GM23338 (cell line): Measurements from ENCODE around the gene SUCLG1. TPM values are rescaled to one million over a fixed set of nuclear protein-coding genes. Genes with fewer than 3 reads are reported as not detected.

Experiments used
- ATAC-seq: fragments of 200-7000 bp; cut with Tn5 transposase; 3 replicates; pipeline ENCODE4 v1.9.1; 2020
- DNase-seq: peaks from one replicate; pipeline ENCODE4 v3.0.0-alpha.2; 2015; ENCODE audit warnings: low spot score
- H2AFZ ChIP-seq: fragments of 200-600 bp; sonication (generic); 2 replicates; pipeline ENCODE4 v1.8.0; 2016; ENCODE audit warnings: antibody characterized with exemption, mild to moderate bottlenecking, moderate library complexity
- H3F3A ChIP-seq: fragments of 200-600 bp; sonication (generic); replicated peaks from 2 replicates; pipeline ENCODE4 v1.8.0; 2017; ENCODE audit warnings: antibody characterized with exemption, mixed run types, low read depth
- H3K27ac ChIP-seq: fragments of 200-600 bp; sonication (generic); 2 replicates; pipeline ENCODE4 v1.6.1; 2016; ENCODE audit warnings: low read depth
- H3K27me3 ChIP-seq: fragments of 200-600 bp; sonication (generic); 2 replicates; pipeline ENCODE4 v1.8.0; 2016; ENCODE audit warnings: mild to moderate bottlenecking, mixed run types, moderate library complexity; ENCODE audit not compliant: insufficient read depth
- H3K36me3 ChIP-seq: fragments of 200-600 bp; sonication (generic); 2 replicates; pipeline ENCODE4 v1.8.0; 2016; ENCODE audit warnings: mild to moderate bottlenecking; ENCODE audit not compliant: insufficient read depth
- H3K4me1 ChIP-seq: fragments of 200-600 bp; sonication (generic); 2 replicates; pipeline ENCODE4 v1.8.0; 2016; ENCODE audit warnings: mild to moderate bottlenecking, moderate library complexity; ENCODE audit not compliant: insufficient read depth
- H3K4me2 ChIP-seq: fragments of 200-600 bp; sonication (generic); 2 replicates; pipeline ENCODE4 v1.7.1; 2017; ENCODE audit warnings: mixed run types
- H3K4me3 ChIP-seq: fragments of 200-600 bp; sonication (generic); 2 replicates; pipeline ENCODE4 v1.6.1; 2016; ENCODE audit warnings: mixed run types
- H3K79me2 ChIP-seq: fragments of 200-600 bp; sonication (generic); replicated peaks from 2 replicates; pipeline ENCODE4 v1.8.0; 2017; ENCODE audit warnings: mild to moderate bottlenecking; ENCODE audit not compliant: insufficient read depth
- H3K9me2 ChIP-seq: fragments of 200-600 bp; sonication (generic); 2 replicates; pipeline ENCODE4 v1.8.0; 2017; ENCODE audit not compliant: insufficient read depth
- H4K20me1 ChIP-seq: fragments of 200-600 bp; sonication (generic); replicated peaks from 2 replicates; pipeline ENCODE4 v1.8.0; 2017; ENCODE audit warnings: mild to moderate bottlenecking; ENCODE audit not compliant: insufficient read depth
- H3K27ac Mint-ChIP-seq: 2 replicates; pipeline ENCODE4 v1.8.0; 2020; ENCODE audit warnings: inconsistent platforms, mild to moderate bottlenecking, moderate library complexity, mixed read lengths
- H3K27me3 Mint-ChIP-seq: 3 replicates; pipeline ENCODE4 v1.8.0; 2022; ENCODE audit warnings: low read depth, mild to moderate bottlenecking, moderate library complexity, mixed read lengths, inconsistent platforms; ENCODE audit not compliant: insufficient read depth, poor library complexity
- H3K36me3 Mint-ChIP-seq: 3 replicates; pipeline ENCODE4 v1.8.0; 2021; ENCODE audit warnings: low read depth, mild to moderate bottlenecking, inconsistent platforms, moderate library complexity, mixed read lengths
- H3K4me1 Mint-ChIP-seq: 3 replicates; pipeline ENCODE4 v1.8.0; 2020; ENCODE audit warnings: mild to moderate bottlenecking, inconsistent platforms, mixed read lengths
- H3K4me3 Mint-ChIP-seq: 3 replicates; pipeline ENCODE4 v1.8.0; 2021; ENCODE audit warnings: moderate library complexity, mild to moderate bottlenecking, inconsistent platforms, mixed read lengths
- H3K9me3 Mint-ChIP-seq: 3 replicates; pipeline ENCODE4 v1.8.0; 2020; ENCODE audit warnings: moderate library complexity, mild to moderate bottlenecking, inconsistent platforms, mixed read lengths
- CREB1 ChIP-seq: fragments of 250-450 bp; sonication (Bioruptor Pico); IDR thresholded peaks from 2 replicates; pipeline ENCODE4 v1.5.0; 2020; ENCODE audit warnings: low read depth, mild to moderate bottlenecking, moderate library complexity
- EZH2phosphoT487 ChIP-seq: fragments of 200-600 bp; sonication (generic); IDR thresholded peaks from one replicate; pipeline ENCODE4 v1.8.1; 2018; ENCODE audit warnings: antibody characterized with exemption; ENCODE audit not compliant: unreplicated experiment
- JUNB ChIP-seq: IDR thresholded peaks from one replicate; pipeline ENCODE4 v1.6.1; 2016; ENCODE audit warnings: antibody characterized with exemption; ENCODE audit not compliant: unreplicated experiment
- NANOG ChIP-seq: IDR thresholded peaks from 2 replicates; pipeline ENCODE4 v1.6.1; 2016; ENCODE audit warnings: antibody characterized with exemption, borderline replicate concordance
- STAT1 ChIP-seq: IDR thresholded peaks from one replicate; pipeline ENCODE4 v1.6.1; 2016; ENCODE audit warnings: antibody characterized with exemption; ENCODE audit not compliant: unreplicated experiment
- ZNF114 ChIP-seq: fragments of 250-450 bp; sonication (Bioruptor Pico); IDR thresholded peaks from 2 replicates; pipeline ENCODE4 v1.5.0; 2020; ENCODE audit warnings: mild to moderate bottlenecking, moderate library complexity
- ZNF331 ChIP-seq: fragments of 250-450 bp; sonication (Bioruptor Pico); IDR thresholded peaks from 2 replicates; pipeline ENCODE4 v1.5.0; 2020; ENCODE audit warnings: low read depth, mild to moderate bottlenecking, moderate library complexity
- polyA plus RNA-seq: library from polyadenylated mRNA; unstranded; fragments of >200 nt; fragmentation: Nextera tagmentation; extraction: Ambion mirVana; gene quantifications from 2 replicates; pipeline ENCODE4 v1.2.1, GENCODE V29; 2016
- total RNA-seq: library from RNA; depleted of rRNA; stranded (reverse); fragments of >200 nt; shearing (Covaris generic); gene quantifications from 2 replicates; pipeline ENCODE4 v1.2.3, GENCODE V29; 2014
- TF ChIP-seq, protein P1 (sequence below), 2 experiments: fragments of 200-600 bp in 1 of 2; sonication (generic) in 1 of 2; conservative IDR thresholded peaks; 2 replicates each; pipeline versions ENCODE4 v1.5.1 to v1.6.1; 2016 to 2017; ENCODE audit warnings: antibody characterized with exemption in 2 of 2, low read depth in 2 of 2, mild to moderate bottlenecking in 2 of 2, moderate library complexity in 1 of 2
- TF ChIP-seq, protein P2 (sequence below): IDR thresholded peaks from one replicate; pipeline ENCODE4 v1.6.1; 2018; ENCODE audit warnings: antibody characterized with exemption; ENCODE audit not compliant: unreplicated experiment
- TF ChIP-seq, protein P3 (sequence below): IDR thresholded peaks from 2 replicates; pipeline ENCODE4 v1.6.1; 2016; ENCODE audit warnings: antibody characterized with exemption
- TF ChIP-seq, protein P4 (sequence below): fragments of 250-450 bp; sonication (Bioruptor Pico); IDR thresholded peaks from 2 replicates; pipeline ENCODE4 v1.5.0; 2020; ENCODE audit warnings: mild to moderate bottlenecking, moderate library complexity

SUCLG1 gene
- total and polyA plus RNA-seq, 2 experiments from 2014 or later = 24.3 to 36.0 TPM

DNA sequence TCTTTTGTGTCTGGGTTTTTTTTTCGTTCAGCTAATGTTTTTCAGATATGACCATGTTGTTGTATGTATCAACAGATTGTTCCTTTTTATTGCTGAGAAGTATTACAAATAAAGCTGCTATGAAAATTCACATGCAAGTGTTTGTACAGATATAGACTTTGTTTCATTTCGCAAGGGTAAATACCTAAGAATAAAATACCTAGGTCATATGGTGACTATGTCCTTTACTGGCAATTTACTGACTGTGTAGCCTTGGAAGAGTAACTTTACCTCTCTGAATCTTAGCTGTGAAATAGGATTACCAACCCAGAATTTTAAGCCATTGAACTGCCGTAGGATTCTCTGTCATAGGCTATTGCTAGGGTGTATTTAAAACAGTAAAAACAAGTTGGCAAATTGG lies 38.2 kb upstream of the SUCLG1 start (continued):
- TF ChIP-seq, protein P1, sequence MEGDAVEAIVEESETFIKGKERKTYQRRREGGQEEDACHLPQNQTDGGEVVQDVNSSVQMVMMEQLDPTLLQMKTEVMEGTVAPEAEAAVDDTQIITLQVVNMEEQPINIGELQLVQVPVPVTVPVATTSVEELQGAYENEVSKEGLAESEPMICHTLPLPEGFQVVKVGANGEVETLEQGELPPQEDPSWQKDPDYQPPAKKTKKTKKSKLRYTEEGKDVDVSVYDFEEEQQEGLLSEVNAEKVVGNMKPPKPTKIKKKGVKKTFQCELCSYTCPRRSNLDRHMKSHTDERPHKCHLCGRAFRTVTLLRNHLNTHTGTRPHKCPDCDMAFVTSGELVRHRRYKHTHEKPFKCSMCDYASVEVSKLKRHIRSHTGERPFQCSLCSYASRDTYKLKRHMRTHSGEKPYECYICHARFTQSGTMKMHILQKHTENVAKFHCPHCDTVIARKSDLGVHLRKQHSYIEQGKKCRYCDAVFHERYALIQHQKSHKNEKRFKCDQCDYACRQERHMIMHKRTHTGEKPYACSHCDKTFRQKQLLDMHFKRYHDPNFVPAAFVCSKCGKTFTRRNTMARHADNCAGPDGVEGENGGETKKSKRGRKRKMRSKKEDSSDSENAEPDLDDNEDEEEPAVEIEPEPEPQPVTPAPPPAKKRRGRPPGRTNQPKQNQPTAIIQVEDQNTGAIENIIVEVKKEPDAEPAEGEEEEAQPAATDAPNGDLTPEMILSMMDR (conservative IDR thresholded peaks at IDR 0.05; ENCODE audit: low read depth in 2 of 2) = no peak

DNA sequence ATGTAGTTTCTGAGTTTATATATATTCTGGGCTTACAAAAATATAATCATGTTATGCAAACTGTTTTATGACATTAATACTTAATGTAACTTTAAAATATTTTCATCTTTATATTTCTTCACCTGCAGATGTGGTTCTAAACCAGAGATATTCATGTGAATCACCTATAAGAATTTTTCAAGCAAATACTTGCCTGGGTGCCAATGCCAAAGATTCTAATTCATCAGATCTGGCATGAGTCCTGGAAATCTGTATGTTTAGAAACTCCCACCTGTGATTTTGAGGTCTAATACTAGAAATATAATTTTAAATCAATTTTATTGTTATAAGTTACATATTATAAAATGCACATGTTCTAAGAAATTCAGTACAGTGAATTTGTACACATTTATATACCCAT lies 37.3 kb upstream of the SUCLG1 start:
- H3K4me3 Mint-ChIP-seq = no peak overlapping the region
- TF ChIP-seq CREB1 (CRISPR knock-in tag) = no peak
- TF ChIP-seq EZH2phosphoT487 = no peak
- TF ChIP-seq ZNF331 = no peak
- TF ChIP-seq JUNB = no peak
- TF ChIP-seq, protein P2, sequence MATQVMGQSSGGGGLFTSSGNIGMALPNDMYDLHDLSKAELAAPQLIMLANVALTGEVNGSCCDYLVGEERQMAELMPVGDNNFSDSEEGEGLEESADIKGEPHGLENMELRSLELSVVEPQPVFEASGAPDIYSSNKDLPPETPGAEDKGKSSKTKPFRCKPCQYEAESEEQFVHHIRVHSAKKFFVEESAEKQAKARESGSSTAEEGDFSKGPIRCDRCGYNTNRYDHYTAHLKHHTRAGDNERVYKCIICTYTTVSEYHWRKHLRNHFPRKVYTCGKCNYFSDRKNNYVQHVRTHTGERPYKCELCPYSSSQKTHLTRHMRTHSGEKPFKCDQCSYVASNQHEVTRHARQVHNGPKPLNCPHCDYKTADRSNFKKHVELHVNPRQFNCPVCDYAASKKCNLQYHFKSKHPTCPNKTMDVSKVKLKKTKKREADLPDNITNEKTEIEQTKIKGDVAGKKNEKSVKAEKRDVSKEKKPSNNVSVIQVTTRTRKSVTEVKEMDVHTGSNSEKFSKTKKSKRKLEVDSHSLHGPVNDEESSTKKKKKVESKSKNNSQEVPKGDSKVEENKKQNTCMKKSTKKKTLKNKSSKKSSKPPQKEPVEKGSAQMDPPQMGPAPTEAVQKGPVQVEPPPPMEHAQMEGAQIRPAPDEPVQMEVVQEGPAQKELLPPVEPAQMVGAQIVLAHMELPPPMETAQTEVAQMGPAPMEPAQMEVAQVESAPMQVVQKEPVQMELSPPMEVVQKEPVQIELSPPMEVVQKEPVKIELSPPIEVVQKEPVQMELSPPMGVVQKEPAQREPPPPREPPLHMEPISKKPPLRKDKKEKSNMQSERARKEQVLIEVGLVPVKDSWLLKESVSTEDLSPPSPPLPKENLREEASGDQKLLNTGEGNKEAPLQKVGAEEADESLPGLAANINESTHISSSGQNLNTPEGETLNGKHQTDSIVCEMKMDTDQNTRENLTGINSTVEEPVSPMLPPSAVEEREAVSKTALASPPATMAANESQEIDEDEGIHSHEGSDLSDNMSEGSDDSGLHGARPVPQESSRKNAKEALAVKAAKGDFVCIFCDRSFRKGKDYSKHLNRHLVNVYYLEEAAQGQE = no peak
- TF ChIP-seq, protein P3, sequence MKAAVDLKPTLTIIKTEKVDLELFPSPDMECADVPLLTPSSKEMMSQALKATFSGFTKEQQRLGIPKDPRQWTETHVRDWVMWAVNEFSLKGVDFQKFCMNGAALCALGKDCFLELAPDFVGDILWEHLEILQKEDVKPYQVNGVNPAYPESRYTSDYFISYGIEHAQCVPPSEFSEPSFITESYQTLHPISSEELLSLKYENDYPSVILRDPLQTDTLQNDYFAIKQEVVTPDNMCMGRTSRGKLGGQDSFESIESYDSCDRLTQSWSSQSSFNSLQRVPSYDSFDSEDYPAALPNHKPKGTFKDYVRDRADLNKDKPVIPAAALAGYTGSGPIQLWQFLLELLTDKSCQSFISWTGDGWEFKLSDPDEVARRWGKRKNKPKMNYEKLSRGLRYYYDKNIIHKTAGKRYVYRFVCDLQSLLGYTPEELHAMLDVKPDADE = no peak
- TF ChIP-seq, protein P4, sequence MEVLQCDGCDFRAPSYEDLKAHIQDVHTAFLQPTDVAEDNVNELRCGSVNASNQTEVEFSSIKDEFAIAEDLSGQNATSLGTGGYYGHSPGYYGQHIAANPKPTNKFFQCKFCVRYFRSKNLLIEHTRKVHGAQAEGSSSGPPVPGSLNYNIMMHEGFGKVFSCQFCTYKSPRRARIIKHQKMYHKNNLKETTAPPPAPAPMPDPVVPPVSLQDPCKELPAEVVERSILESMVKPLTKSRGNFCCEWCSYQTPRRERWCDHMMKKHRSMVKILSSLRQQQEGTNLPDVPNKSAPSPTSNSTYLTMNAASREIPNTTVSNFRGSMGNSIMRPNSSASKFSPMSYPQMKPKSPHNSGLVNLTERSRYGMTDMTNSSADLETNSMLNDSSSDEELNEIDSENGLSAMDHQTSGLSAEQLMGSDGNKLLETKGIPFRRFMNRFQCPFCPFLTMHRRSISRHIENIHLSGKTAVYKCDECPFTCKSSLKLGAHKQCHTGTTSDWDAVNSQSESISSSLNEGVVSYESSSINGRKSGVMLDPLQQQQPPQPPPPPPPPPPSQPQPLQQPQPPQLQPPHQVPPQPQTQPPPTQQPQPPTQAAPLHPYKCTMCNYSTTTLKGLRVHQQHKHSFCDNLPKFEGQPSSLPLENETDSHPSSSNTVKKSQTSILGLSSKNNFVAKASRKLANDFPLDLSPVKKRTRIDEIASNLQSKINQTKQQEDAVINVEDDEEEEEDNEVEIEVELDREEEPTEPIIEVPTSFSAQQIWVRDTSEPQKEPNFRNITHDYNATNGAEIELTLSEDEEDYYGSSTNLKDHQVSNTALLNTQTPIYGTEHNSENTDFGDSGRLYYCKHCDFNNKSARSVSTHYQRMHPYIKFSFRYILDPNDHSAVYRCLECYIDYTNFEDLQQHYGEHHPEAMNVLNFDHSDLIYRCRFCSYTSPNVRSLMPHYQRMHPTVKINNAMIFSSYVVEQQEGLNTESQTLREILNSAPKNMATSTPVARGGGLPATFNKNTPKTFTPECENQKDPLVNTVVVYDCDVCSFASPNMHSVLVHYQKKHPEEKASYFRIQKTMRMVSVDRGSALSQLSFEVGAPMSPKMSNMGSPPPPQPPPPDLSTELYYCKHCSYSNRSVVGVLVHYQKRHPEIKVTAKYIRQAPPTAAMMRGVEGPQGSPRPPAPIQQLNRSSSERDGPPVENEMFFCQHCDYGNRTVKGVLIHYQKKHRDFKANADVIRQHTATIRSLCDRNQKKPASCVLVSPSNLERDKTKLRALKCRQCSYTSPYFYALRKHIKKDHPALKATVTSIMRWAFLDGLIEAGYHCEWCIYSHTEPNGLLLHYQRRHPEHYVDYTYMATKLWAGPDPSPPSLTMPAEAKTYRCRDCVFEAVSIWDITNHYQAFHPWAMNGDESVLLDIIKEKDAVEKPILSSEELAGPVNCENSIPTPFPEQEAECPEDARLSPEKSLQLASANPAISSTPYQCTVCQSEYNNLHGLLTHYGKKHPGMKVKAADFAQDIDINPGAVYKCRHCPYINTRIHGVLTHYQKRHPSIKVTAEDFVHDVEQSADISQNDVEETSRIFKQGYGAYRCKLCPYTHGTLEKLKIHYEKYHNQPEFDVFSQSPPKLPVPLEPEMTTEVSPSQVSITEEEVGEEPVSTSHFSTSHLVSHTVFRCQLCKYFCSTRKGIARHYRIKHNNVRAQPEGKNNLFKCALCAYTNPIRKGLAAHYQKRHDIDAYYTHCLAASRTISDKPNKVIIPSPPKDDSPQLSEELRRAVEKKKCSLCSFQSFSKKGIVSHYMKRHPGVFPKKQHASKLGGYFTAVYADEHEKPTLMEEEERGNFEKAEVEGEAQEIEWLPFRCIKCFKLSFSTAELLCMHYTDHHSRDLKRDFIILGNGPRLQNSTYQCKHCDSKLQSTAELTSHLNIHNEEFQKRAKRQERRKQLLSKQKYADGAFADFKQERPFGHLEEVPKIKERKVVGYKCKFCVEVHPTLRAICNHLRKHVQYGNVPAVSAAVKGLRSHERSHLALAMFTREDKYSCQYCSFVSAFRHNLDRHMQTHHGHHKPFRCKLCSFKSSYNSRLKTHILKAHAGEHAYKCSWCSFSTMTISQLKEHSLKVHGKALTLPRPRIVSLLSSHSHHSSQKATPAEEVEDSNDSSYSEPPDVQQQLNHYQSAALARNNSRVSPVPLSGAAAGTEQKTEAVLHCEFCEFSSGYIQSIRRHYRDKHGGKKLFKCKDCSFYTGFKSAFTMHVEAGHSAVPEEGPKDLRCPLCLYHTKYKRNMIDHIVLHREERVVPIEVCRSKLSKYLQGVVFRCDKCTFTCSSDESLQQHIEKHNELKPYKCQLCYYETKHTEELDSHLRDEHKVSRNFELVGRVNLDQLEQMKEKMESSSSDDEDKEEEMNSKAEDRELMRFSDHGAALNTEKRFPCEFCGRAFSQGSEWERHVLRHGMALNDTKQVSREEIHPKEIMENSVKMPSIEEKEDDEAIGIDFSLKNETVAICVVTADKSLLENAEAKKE (CRISPR knock-in tag) = no peak
- TF ChIP-seq STAT1 = no peak
- no peak for TF ChIP-seq NANOG
- TF ChIP-seq, protein P1 (conservative IDR thresholded peaks at IDR 0.05; ENCODE audit: low read depth in 2 of 2) = no peak
- no peak for TF ChIP-seq ZNF114 (CRISPR knock-in tag)

More for the DNA sequence above, 37.3 kb upstream of the SUCLG1 start:
- DNase-seq (no peak), ATAC-seq (no peak)
- no peak overlapping the region for H3K4me3 ChIP-seq
- H3F3A ChIP-seq = no peaks in the 10 kb centered on the region
- H3K36me3 ChIP-seq = no peaks in the 10 kb centered on the region
- Mint-ChIP-seq H3K4me1 (peaks cover 4% of the 10 kb centered on the region; the same call in 2 of the 3 replicates), H3K27ac (no peak overlapping the region), H3K27me3 (peaks cover 3% of the 10 kb centered on the region), H3K36me3 (no peaks in the 10 kb centered on the region), H3K9me3 (no peaks in the 10 kb centered on the region)
- no peak overlapping the region for H3K27ac ChIP-seq
- H3K4me1 ChIP-seq = no peaks in the 10 kb centered on the region
- H2AFZ ChIP-seq = no peak overlapping the region
- H3K79me2 ChIP-seq = no peaks in the 10 kb centered on the region
- H4K20me1 ChIP-seq = no peaks in the 10 kb centered on the region
- no peaks in the 10 kb centered on the region for H3K27me3 ChIP-seq
- H3K4me2 ChIP-seq = no peak overlapping the region
- H3K9me2 ChIP-seq = no peaks in the 10 kb centered on the region
